HG03460 (cell line): ENCODE data around the gene DDB1.
A peak's percentile ranks its signal among the peaks of the same experiment; 100 is the strongest.
"Not testable (repeated sequence)": the region's sequence is repeated elsewhere in the genome, so short reads cannot be mapped to it uniquely, and the experiment has no call there.

Experiments used
- ATAC-seq: cut with Tn5 transposase; IDR thresholded peaks from one replicate; pipeline ENCODE4 v1.9.1; 2021; ENCODE audit not compliant: unreplicated experiment

DDB1 gene

GRCh38 chr11:61273178-61274078 is 59.5 kb downstream of the DDB1 start:
- ATAC-seq, result no peak

DNA sequence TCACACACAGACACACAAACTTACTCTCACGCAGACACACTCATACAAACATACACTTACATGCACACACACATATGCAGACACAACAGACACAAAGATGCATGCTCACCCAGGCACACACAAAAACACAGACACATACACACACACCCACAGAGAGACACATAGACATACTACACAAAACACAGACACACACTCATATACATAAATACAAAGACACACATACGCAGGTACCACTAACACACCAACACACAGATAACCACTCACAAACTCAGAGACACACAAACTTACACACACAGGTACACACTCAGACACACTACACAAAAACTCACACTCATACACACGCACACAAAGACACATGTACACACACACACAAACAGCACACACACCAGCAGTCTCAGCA is 60.2 kb downstream of the DDB1 start:
- ATAC-seq, result no peak

- ATAC-seq, result no peak
These were observed 62.4 kb downstream of the DDB1 start for GRCh38 chr11:61270354-61271076.

- ATAC-seq, result no peak
These were observed 64.2 kb downstream of the DDB1 start for GRCh38 chr11:61268588-61269250.

DNA sequence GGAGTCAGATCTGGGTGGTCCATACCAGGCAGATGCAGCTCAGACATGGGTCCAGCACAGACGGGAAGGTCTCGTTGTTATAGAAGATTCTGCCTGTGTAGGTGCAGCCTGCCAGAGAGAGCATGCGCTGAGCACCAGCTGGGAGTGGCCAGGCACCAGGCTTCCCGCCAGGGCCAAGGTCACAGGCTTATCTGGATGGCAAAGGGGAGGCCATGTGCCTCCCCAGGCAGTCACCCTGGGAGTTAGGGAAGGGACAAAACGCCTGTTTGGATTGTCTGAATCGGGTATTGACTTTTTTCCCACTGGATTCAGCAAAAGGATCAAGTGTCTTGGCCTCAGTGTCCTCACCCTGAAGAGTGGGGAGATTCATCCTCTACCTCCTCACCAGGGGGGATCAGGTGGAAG is 65.5 kb downstream of the DDB1 start:
- ATAC-seq, result no peak

GRCh38 chr11:61266602-61267001 is 66.3 kb downstream of the DDB1 start:
- ATAC-seq, result no peak

DNA sequence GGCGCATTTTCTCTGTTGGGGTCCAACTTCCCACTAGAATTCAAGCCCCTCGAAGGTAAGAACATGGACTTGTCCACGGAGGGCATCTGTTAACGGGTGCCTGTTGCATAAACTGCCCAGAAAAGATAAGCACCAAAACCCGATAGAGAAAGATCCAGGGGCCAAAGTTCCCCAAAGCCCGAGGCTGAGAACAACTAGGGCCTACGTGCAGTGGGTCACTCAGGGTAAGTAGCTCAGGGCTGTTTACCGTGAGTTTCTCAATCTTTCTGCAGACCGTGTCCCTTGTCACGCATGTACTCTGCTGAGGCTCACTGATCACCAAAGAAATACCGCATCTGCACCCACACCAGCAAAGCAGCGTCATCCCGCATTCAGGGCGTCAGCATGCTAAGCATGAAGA is 67.5 kb downstream of the DDB1 start:
- ATAC-seq, result no peak

GRCh38 chr11:61264795-61265194 is 68.1 kb downstream of the DDB1 start:
- ATAC-seq, result no peak

- ATAC-seq, result no peak
These were observed 68.5 kb downstream of the DDB1 start for GRCh38 chr11:61264371-61264770.

DNA sequence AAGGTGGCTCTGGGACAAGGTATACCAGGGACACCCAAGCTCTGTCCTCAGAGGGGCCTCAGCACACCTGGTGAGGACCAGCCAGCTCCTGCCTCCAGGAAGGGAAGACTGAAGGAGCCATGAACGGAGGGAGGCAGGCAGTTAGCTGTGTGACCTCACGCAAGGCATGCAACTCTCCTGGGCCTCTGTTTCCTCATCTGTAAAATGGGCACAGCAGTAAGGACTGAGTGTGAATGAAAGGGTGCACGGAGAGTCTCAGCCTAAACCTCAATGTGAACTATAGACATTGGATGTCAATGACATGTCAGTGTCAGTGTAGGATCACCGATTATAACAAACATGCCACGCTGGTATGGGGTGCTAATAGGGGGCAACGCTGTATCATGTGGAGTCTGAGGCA is 73.5 kb downstream of the DDB1 start:
- no peak for ATAC-seq

DNA sequence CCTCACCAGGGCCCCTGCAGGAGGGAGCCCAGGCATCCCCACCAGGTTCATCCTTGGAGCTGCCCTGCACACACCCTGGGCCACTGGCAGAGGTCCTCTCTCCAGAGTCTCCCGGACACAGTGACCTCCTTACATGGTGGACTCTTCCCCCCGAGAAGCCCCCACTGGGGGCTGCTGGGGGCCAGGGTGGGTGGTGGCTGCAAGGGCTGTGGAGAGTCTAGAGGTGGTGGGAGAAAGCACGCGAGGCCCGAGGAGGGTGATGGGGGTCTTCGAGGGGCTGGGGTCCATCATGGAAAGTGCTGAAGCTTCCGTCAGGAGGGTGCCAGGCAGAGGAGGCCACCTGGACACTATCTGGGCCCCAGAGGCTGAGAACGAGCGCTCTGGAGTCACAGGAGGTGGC is 74.4 kb downstream of the DDB1 start:
- no peak for ATAC-seq

- ATAC-seq, result no peak
These were observed 76.0 kb downstream of the DDB1 start for GRCh38 chr11:61256710-61257482.

DNA sequence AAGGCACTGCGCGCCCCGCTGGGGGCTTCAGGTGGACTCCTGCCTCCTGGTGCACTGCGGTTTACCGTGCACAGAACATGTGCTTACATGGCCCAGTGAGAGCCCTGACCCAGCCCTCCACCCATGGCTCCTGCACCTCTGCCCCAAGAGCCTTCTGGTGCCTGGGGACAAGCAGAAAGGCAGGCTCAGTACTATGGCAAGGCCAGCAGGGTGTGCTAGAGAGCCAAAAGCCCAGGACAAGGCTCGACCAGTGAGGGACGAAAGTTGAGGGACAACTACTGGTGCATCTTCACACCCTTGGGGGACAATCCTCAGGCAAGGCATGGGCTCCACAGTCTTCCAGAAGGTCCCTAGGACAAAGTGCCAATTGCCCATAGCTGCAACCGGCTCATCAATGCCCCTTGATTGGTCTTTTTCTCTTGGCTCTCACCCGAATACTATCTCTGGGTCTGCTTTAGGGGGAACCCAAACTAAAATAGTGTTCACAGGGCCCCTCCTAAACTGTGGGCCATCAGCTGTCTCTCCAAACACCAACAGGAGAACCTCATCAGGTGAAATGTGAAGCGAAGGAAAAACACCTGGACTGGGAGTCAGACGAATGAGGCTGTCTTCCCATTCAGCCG is 78.4 kb downstream of the DDB1 start:
- ATAC-seq, result peak; percentile 68

- not testable (repeated sequence) for ATAC-seq
These were observed 80.6 kb downstream of the DDB1 start for GRCh38 chr11:61252332-61252731.

- not testable (repeated sequence) for ATAC-seq
These were observed 81.8 kb downstream of the DDB1 start for GRCh38 chr11:61250796-61251765.
